Measurements from ENCODE around the gene EMILIN3. TPM values are rescaled to one million over a fixed set of nuclear protein-coding genes. Genes with fewer than 3 reads are reported as not detected.

Gene EMILIN3
- total RNA-seq, 4 donors from 2014 or later, result 0.40 to 1.5 (median 0.90) TPM

DNA sequence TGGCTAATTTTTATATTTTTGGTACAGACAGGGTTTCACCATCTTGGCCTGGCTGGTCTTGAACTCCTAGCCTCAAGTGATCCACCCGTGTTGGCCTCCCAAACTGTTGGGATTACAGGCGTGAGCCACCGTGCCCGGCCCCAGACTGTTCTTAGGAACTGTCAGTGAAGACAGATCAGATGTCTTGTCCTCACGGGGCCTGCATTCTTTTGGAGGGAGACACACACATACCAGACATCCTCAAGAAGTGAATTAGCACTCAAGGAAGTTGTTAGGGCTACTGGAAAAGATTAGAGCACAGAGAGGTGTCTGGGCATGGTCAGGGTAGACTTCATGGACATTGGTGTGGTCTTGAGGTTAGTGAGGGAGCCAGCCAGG lies 36.3 kb downstream of the EMILIN3 start:
- intact Hi-C loops (cut with DNase I; ENCODE audit: low total_unique reads), result no loop called here
- Histone ChIP-seq H3K27ac (peak overlapping the region; percentile 70 to 82 (median 77)), H3K27me3 (no peaks in the 10 kb centered on the region), H3K4me1 (peaks cover 5 to 18% (median 9%) of the 10 kb centered on the region in 4 donors), H3K4me3 (no peak overlapping the region), H3K9me3 (no peaks in the 10 kb centered on the region), H3K36me3 (no peaks in the 10 kb centered on the region)
- in situ Hi-C loops (cut with MboI; ENCODE audit: low pct_ligation_motif_present in 1 of 4, low pct_unique_long_range_greater_than_20kb in 1 of 4, low sequenced_read_pairs in 3 of 4), result loop anchor here (5.0 to 25.0 kb wide), 5 partner anchors 153 to 368 kb away; no protein-coding TSS in a partner anchor
- no peak for DNase-seq
- 86% methylated on average over 5 of the region's 5 CpGs; no CpG with 5 or more reads in 1 of the 2 donors for WGBS, 2 donors (ENCODE audit: low coverage in 1 of 2)
- TF ChIP-seq EP300 (IDR thresholded peaks at IDR 0.05; ENCODE audit: low read depth), result no peak

DNA sequence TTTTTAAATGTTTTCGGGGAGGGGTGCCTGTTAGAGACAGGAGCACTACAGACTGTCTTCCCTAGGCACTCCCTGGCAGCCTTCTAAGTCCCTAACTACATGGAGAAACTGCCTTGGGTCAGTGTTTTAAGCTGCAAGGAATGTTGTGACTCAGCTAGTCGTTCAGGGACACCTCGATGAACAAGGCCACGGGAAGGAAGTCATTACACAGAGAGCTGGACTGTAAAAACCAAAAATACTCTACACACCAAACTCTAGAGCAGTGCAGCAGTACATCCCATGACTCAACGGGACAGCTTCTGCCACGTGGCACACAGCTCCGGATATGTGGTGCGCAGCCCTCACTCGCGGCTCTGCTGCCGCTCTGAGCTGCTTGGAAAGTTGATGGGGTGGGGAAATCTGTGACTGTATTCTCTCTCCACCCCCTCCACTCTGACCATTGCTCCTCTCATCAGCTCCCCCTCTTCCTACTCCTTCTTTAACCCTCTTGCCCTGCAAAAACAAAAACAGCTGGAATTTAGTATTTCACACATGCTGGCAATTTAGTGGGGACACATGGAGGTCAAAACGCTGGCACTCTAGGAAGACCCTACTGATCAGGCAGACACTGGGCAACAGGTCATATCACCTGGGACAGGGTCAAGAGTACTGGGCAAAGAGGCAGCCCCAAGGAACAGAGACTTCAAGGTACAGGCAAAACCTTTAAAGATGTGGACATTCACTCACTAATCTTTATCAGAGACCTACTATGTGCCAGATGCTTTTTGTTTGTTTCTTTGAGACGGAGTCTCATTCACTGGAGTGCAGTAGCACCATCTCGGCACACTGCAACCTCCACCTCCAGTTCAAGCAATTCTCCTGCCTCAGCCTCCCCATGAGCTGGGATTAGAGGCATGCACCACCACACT lies 36.9 kb downstream of the EMILIN3 start:
- no peaks in the 10 kb centered on the region for H3K36me3 ChIP-seq
- WGBS, 2 donors (ENCODE audit: low coverage in 1 of 2), result 53 to 82% methylated on average over 3 to 14 of the region's 14 CpGs
- peaks cover 5 to 17% (median 9%) of the 10 kb centered on the region in 4 donors for H3K4me1 ChIP-seq
- peak; percentile 64 for DNase-seq
- H3K9me3 ChIP-seq, result no peaks in the 10 kb centered on the region
- H3K4me3 ChIP-seq, result no peak overlapping the region
- H3K27ac ChIP-seq, result peak overlapping the region; percentile 70 to 82 (median 77)
- H3K27me3 ChIP-seq, result no peaks in the 10 kb centered on the region
- TF ChIP-seq POLR2A (IDR thresholded peaks at IDR 0.05) (no peak), EP300 (IDR thresholded peaks at IDR 0.05; ENCODE audit: low read depth) (no peak), POLR2AphosphoS5 (IDR thresholded peaks at IDR 0.05) (peak; percentile 53 to 71 (median 55))
- intact Hi-C loops (cut with DNase I; ENCODE audit: low total_unique reads) (no loop called here), in situ Hi-C loops (cut with MboI; ENCODE audit: low pct_ligation_motif_present in 1 of 4, low pct_unique_long_range_greater_than_20kb in 1 of 4, low sequenced_read_pairs in 3 of 4) (loop anchor here (5.0 to 25.0 kb wide), 5 partner anchors 152 to 367 kb away; no protein-coding TSS in a partner anchor)

DNA sequence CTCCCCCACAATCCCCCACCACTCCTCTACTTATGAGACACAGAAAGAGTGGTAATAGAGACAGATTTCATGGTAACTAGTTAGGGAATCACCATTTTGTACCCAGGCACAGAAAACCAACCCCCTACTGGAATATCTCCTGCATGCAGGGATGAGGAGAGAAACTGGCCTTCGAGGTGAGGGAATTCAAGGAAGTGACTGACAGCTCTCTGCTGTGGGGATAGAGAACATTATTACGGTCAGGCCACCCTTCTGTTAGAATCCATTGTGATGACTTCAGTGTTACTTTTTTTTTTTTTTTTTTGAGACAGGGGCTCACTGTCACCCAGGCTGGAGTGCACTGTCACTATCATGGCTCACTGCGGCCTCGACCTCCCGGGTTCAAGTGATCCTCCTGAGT lies 39.4 kb downstream of the EMILIN3 start:
- WGBS, 2 donors (ENCODE audit: low coverage in 1 of 2), result 68 to 90% methylated on average over 2 to 5 of the region's 5 CpGs
- intact Hi-C loops (cut with DNase I; ENCODE audit: low total_unique reads), result no loop called here
- Histone ChIP-seq H3K27ac (no peak overlapping the region), H3K4me3 (no peak overlapping the region), H3K9me3 (no peaks in the 10 kb centered on the region), H3K4me1 (peaks cover 5 to 17% (median 14%) of the 10 kb centered on the region in 4 donors), H3K27me3 (no peaks in the 10 kb centered on the region), H3K36me3 (no peaks in the 10 kb centered on the region)
- DNase-seq, result no peak
- in situ Hi-C loops (cut with MboI; ENCODE audit: low pct_ligation_motif_present in 1 of 4, low pct_unique_long_range_greater_than_20kb in 1 of 4, low sequenced_read_pairs in 3 of 4), result loop anchor here in 2 of 4 donors (25.0 kb wide), 2 partner anchors 340 to 365 kb away; no protein-coding TSS in a partner anchor
- TF ChIP-seq, protein P1, sequence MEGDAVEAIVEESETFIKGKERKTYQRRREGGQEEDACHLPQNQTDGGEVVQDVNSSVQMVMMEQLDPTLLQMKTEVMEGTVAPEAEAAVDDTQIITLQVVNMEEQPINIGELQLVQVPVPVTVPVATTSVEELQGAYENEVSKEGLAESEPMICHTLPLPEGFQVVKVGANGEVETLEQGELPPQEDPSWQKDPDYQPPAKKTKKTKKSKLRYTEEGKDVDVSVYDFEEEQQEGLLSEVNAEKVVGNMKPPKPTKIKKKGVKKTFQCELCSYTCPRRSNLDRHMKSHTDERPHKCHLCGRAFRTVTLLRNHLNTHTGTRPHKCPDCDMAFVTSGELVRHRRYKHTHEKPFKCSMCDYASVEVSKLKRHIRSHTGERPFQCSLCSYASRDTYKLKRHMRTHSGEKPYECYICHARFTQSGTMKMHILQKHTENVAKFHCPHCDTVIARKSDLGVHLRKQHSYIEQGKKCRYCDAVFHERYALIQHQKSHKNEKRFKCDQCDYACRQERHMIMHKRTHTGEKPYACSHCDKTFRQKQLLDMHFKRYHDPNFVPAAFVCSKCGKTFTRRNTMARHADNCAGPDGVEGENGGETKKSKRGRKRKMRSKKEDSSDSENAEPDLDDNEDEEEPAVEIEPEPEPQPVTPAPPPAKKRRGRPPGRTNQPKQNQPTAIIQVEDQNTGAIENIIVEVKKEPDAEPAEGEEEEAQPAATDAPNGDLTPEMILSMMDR (IDR thresholded peaks at IDR 0.05), result no peak
- no peak for TF ChIP-seq POLR2AphosphoS5 (IDR thresholded peaks at IDR 0.05)
- TF ChIP-seq POLR2A (IDR thresholded peaks at IDR 0.05), result no peak
- TF ChIP-seq EP300 (IDR thresholded peaks at IDR 0.05; ENCODE audit: low read depth), result no peak

DNA sequence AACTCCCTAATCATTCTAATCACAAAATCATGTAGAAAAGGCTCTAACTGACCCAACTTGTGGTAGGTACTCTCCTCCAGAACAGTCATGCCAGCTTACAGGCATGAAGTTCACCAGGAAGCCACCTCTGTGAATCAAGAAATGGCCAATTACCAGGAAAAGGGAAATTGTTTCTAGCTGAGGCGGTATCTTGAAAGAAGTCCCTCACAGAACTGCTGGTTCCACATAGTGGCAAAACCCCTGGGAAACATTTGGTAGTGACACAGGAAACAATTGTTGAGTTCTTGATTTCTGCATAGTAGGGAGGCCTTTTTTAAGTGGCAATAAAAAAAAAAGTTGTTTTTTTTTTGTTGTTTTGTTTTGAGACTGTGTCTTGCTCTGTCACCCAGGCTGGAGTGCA lies 45.6 kb downstream of the EMILIN3 start:
- H3K4me3 ChIP-seq, result no peak overlapping the region
- in situ Hi-C loops (cut with MboI; ENCODE audit: low pct_ligation_motif_present in 1 of 4, low pct_unique_long_range_greater_than_20kb in 1 of 4, low sequenced_read_pairs in 3 of 4) (no loop called here), intact Hi-C loops (cut with DNase I; ENCODE audit: low total_unique reads) (no loop called here)
- H3K4me1 ChIP-seq, result peaks cover 5 to 40% (median 31%) of the 10 kb centered on the region in 4 donors
- H3K36me3 ChIP-seq, result no peaks in the 10 kb centered on the region
- TF ChIP-seq POLR2A (IDR thresholded peaks at IDR 0.05), result no peak
- no peak for TF ChIP-seq EP300 (IDR thresholded peaks at IDR 0.05; ENCODE audit: low read depth)
- TF ChIP-seq, protein P1 (IDR thresholded peaks at IDR 0.05), result no peak
- TF ChIP-seq POLR2AphosphoS5 (IDR thresholded peaks at IDR 0.05), result no peak
- H3K27ac ChIP-seq, result peak overlapping the region; percentile 74 to 78 (median 76)
- no peak for DNase-seq
- H3K9me3 ChIP-seq, result no peaks in the 10 kb centered on the region
- WGBS, 2 donors (ENCODE audit: low coverage in 1 of 2), result 78% methylated on average over 1 of the region's 1 CpG; no CpG with 5 or more reads in 1 of the 2 donors
- no peaks in the 10 kb centered on the region for H3K27me3 ChIP-seq

DNA sequence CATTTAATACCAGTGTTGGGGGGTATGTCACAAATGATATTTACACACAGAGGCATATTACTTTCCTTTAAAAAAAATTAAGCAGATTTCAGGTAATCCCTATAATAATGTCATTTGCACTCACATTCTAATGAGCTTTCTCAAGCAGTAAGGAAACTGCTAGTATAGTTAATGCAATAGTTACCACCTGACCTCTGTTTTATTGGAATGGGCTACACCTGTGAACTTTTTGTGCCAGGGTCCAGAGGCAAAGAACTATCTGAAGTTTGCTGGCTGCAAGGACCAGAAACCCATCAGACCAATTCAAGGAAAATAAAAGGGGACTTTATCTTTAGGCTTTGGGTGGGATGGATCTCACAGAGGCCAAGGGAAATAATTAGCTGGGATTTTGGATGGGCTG lies 46.2 kb downstream of the EMILIN3 start:
- H3K9me3 ChIP-seq, result no peaks in the 10 kb centered on the region
- peaks cover 6 to 45% (median 31%) of the 10 kb centered on the region in 4 donors for H3K4me1 ChIP-seq
- in situ Hi-C loops (cut with MboI; ENCODE audit: low pct_ligation_motif_present in 1 of 4, low pct_unique_long_range_greater_than_20kb in 1 of 4, low sequenced_read_pairs in 3 of 4) (no loop called here), intact Hi-C loops (cut with DNase I; ENCODE audit: low total_unique reads) (no loop called here)
- H3K27me3 ChIP-seq, result no peaks in the 10 kb centered on the region
- H3K27ac ChIP-seq, result peak overlapping the region in 3 of 4 donors; percentile 74 to 78 (median 75)
- no peaks in the 10 kb centered on the region for H3K36me3 ChIP-seq
- TF ChIP-seq, protein P1 (IDR thresholded peaks at IDR 0.05), result no peak
- TF ChIP-seq POLR2A (IDR thresholded peaks at IDR 0.05) (no peak), EP300 (IDR thresholded peaks at IDR 0.05; ENCODE audit: low read depth) (no peak), POLR2AphosphoS5 (IDR thresholded peaks at IDR 0.05) (no peak)
- H3K4me3 ChIP-seq, result no peak overlapping the region
- DNase-seq, result no peak

All from transverse colon (tissue), 4 donors.